ENCODE measurements around the gene FRY.

Gene FRY

GRCh38 chr13:32253911-32254399, 222.4 kb downstream of the FRY start:
- no peaks in the 10 kb centered on the region for H3K9me3 ChIP-seq
- H3K4me3 ChIP-seq = no peak overlapping the region
- no peak overlapping the region for H3K4me2 ChIP-seq
- no peak overlapping the region for H3K27ac ChIP-seq
- H3K4me1 ChIP-seq = no peaks in the 10 kb centered on the region
- no peaks in the 10 kb centered on the region for H3K36me3 ChIP-seq
- no peak overlapping the region for H3K9ac ChIP-seq
- H3K27me3 ChIP-seq = no peaks in the 10 kb centered on the region
- TF ChIP-seq Cebpa-rat (IDR thresholded peaks at IDR 0.05) = no peak
- no peaks in the 10 kb centered on the region for H4K20me1 ChIP-seq

DNA sequence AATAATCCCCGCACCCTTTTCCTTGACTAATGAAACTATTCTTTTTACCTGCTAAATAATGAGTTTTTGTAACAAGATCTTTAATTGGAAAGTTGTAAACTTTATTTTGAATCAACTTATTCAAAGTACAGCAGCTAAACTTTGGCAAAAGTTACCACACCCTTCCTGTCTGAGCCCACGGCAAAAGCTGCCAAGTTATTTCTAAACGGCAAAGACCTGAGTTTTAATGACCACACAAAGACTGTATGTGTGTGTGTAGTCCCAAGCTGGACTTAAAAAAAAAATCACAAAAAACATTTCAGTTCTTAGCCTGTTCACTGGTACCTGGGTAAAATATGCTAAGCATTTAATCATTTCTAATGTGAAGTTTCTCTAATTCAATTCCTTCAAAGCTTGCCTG, 222.8 kb downstream of the FRY start:
- Histone ChIP-seq H3K9ac (no peak overlapping the region), H3K4me2 (no peak overlapping the region), H4K20me1 (no peaks in the 10 kb centered on the region), H3K4me3 (no peak overlapping the region), H3K27me3 (no peaks in the 10 kb centered on the region), H3K4me1 (no peaks in the 10 kb centered on the region), H3K27ac (no peak overlapping the region), H3K36me3 (no peaks in the 10 kb centered on the region), H3K9me3 (no peaks in the 10 kb centered on the region)
- TF ChIP-seq Cebpa-rat (IDR thresholded peaks at IDR 0.05) = no peak

GRCh38 chr13:32254916-32255723, 223.5 kb downstream of the FRY start:
- Histone ChIP-seq H3K4me3 (no peak overlapping the region), H3K9me3 (no peaks in the 10 kb centered on the region), H3K27me3 (no peaks in the 10 kb centered on the region), H3K36me3 (no peaks in the 10 kb centered on the region), H3K4me1 (no peaks in the 10 kb centered on the region), H3K9ac (no peak overlapping the region), H3K4me2 (no peak overlapping the region), H3K27ac (no peak overlapping the region), H4K20me1 (no peaks in the 10 kb centered on the region)
- TF ChIP-seq Cebpa-rat (IDR thresholded peaks at IDR 0.05) = no peak

DNA sequence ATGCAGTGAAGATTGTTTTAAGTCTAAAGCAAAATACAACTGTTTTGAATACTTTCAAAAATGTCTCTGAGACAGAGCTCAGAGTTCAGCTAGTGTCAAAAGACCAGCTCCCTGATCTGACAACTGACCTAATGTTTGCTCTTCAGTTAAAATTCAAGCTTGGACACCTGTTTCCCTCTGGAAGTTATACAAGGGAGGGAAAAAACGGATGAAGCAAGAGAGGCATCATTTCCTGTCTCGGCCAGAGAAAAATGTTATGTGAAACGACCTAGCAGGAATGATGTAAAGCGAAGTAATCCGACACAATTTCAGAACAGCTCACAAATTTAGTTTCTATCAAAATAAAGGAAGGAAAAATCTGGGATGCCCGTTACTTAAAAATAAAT, 224.1 kb downstream of the FRY start:
- H3K36me3 ChIP-seq = no peaks in the 10 kb centered on the region
- no peaks in the 10 kb centered on the region for H3K27me3 ChIP-seq
- H3K4me3 ChIP-seq = no peak overlapping the region
- no peaks in the 10 kb centered on the region for H3K4me1 ChIP-seq
- no peaks in the 10 kb centered on the region for H3K9me3 ChIP-seq
- no peak overlapping the region for H3K9ac ChIP-seq
- no peak overlapping the region for H3K4me2 ChIP-seq
- H4K20me1 ChIP-seq = no peaks in the 10 kb centered on the region
- no peak overlapping the region for H3K27ac ChIP-seq
- TF ChIP-seq Cebpa-rat (IDR thresholded peaks at IDR 0.05) = no peak

- Histone ChIP-seq H3K27ac (no peak overlapping the region), H3K27me3 (no peaks in the 10 kb centered on the region)
These were observed 224.7 kb downstream of the FRY start for GRCh38 chr13:32256243-32256642.

GRCh38 chr13:32257649-32258048, 226.1 kb downstream of the FRY start:
- H3K9ac ChIP-seq = no peak overlapping the region
- no peak for TF ChIP-seq Cebpa-rat (IDR thresholded peaks at IDR 0.05)
- no peak overlapping the region for H3K4me3 ChIP-seq
- H3K4me1 ChIP-seq = no peaks in the 10 kb centered on the region
- H3K9me3 ChIP-seq = no peaks in the 10 kb centered on the region
- no peaks in the 10 kb centered on the region for H4K20me1 ChIP-seq
- H3K4me2 ChIP-seq = no peak overlapping the region
- H3K27me3 ChIP-seq = no peaks in the 10 kb centered on the region
- no peaks in the 10 kb centered on the region for H3K36me3 ChIP-seq
- H3K27ac ChIP-seq = no peak overlapping the region

More at GRCh38 chr13:32256243-32256642, 224.7 kb downstream of the FRY start:
- no peaks in the 10 kb centered on the region for H4K20me1 ChIP-seq
- H3K4me1 ChIP-seq = no peaks in the 10 kb centered on the region
- TF ChIP-seq Cebpa-rat (IDR thresholded peaks at IDR 0.05) = no peak
- H3K36me3 ChIP-seq = no peaks in the 10 kb centered on the region
- H3K4me2 ChIP-seq = no peak overlapping the region
- no peak overlapping the region for H3K4me3 ChIP-seq
- no peak overlapping the region for H3K9ac ChIP-seq
- H3K9me3 ChIP-seq = no peaks in the 10 kb centered on the region

GRCh38 chr13:32259116-32259515, 227.5 kb downstream of the FRY start:
- Histone ChIP-seq H3K27ac (no peak overlapping the region), H4K20me1 (no peaks in the 10 kb centered on the region), H3K4me1 (no peaks in the 10 kb centered on the region), H3K9me3 (no peaks in the 10 kb centered on the region), H3K4me2 (no peak overlapping the region), H3K27me3 (no peaks in the 10 kb centered on the region), H3K9ac (no peak overlapping the region), H3K4me3 (no peak overlapping the region), H3K36me3 (no peaks in the 10 kb centered on the region)
- no peak for TF ChIP-seq Cebpa-rat (IDR thresholded peaks at IDR 0.05)

GRCh38 chr13:32261567-32261966, 230.0 kb downstream of the FRY start:
- H4K20me1 ChIP-seq = no peaks in the 10 kb centered on the region
- H3K4me1 ChIP-seq = no peaks in the 10 kb centered on the region
- no peak overlapping the region for H3K27ac ChIP-seq
- TF ChIP-seq Cebpa-rat (IDR thresholded peaks at IDR 0.05) = no peak
- H3K9ac ChIP-seq = no peak overlapping the region
- H3K4me2 ChIP-seq = no peak overlapping the region
- no peaks in the 10 kb centered on the region for H3K9me3 ChIP-seq
- H3K27me3 ChIP-seq = no peaks in the 10 kb centered on the region
- H3K36me3 ChIP-seq = no peaks in the 10 kb centered on the region
- H3K4me3 ChIP-seq = no peak overlapping the region

GRCh38 chr13:32262165-32262564, 230.6 kb downstream of the FRY start:
- Histone ChIP-seq H4K20me1 (no peaks in the 10 kb centered on the region), H3K9me3 (no peaks in the 10 kb centered on the region), H3K4me1 (no peaks in the 10 kb centered on the region), H3K9ac (no peak overlapping the region), H3K4me3 (no peak overlapping the region), H3K36me3 (no peaks in the 10 kb centered on the region), H3K27ac (no peak overlapping the region), H3K27me3 (no peaks in the 10 kb centered on the region), H3K4me2 (no peak overlapping the region)
- TF ChIP-seq Cebpa-rat (IDR thresholded peaks at IDR 0.05) = no peak

DNA sequence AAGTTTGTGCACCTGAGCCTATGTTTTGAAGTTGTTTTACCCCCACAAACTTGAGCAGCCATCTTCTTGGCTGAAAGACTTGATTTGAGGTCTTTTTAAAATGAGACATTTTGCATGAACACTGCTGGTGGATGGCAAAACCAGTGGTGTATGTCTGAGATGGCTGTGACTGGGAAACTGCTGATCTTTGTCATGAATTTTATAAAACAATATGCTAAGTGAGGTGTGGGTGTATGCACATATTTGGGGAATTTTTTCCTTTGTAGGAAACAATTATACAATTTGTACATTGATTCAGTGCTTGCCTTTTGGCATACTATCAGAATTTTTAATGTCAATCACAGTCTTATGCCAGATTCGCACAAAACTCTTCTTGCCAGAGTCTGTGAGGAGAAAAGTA, 231.0 kb downstream of the FRY start:
- H3K9ac ChIP-seq = no peak overlapping the region
- H3K27ac ChIP-seq = no peak overlapping the region
- no peaks in the 10 kb centered on the region for H3K36me3 ChIP-seq
- TF ChIP-seq Cebpa-rat (IDR thresholded peaks at IDR 0.05) = no peak
- H3K4me3 ChIP-seq = no peak overlapping the region
- no peaks in the 10 kb centered on the region for H3K9me3 ChIP-seq
- H3K27me3 ChIP-seq = no peaks in the 10 kb centered on the region
- no peaks in the 10 kb centered on the region for H3K4me1 ChIP-seq
- H4K20me1 ChIP-seq = no peaks in the 10 kb centered on the region
- no peak overlapping the region for H3K4me2 ChIP-seq
